Thyroid gland (tissue), 4 donors: ENCODE data around the gene SEMA5A. TPM values are rescaled to one million over a fixed set of nuclear protein-coding genes. Genes with fewer than 3 reads are reported as not detected.

Experiments
- DNase-seq, 2 donors: peaks; one replicate each; pipeline ENCODE4 v3.0.0-alpha.2; 2019
- H3K27ac ChIP-seq, 3 donors: fragments of 200-600 bp; sonication (generic); 1 replicate in 2 of 3; 2 replicates in 1 of 3; pipeline ENCODE4 v1.5.1; 2016 to 2019; ENCODE audit warnings: mild to moderate bottlenecking in 1 of 3, moderate library complexity in 1 of 3
- H3K27me3 ChIP-seq: fragments of 200-600 bp; sonication (generic); one replicate; pipeline ENCODE4 v1.5.1; 2019
- H3K36me3 ChIP-seq, 2 donors: fragments of 200-600 bp; sonication (generic); one replicate each; pipeline ENCODE4 v1.5.1; 2016 to 2019
- H3K4me1 ChIP-seq, 2 donors: fragments of 200-600 bp; sonication (generic); one replicate each; pipeline ENCODE4 v1.5.1; 2017 to 2019
- H3K4me3 ChIP-seq, 3 donors: fragments of 200-600 bp; sonication (generic); replicated peaks in 1 of 3; 1 replicate in 2 of 3; 2 replicates in 1 of 3; pipeline ENCODE4 v1.5.1; 2016; ENCODE audit warnings: mild to moderate bottlenecking in 1 of 3
- H3K9me3 ChIP-seq: fragments of 200-600 bp; sonication (generic); one replicate; pipeline ENCODE4 v1.5.1; 2017
- POLR2A ChIP-seq, 2 donors: fragments of 450-650 bp; IDR thresholded peaks; one replicate each; pipeline ENCODE4 v1.6.1; 2017; ENCODE audit warnings: antibody characterized with exemption in 2 of 2, mild to moderate bottlenecking in 2 of 2, moderate library complexity in 1 of 2
- WGBS, 2 donors: methylation state at CpG; one replicate each; pipeline ENCODE4 v1.1.5; 2017; 5-methylcytosine and 5-hydroxymethylcytosine counted together
- intact Hi-C: fragments of 100-400 bp; cut with DNase I; formaldehyde crosslinking; loops from one replicate; pipeline ENCODE4 v1.15.1; 2023
- total RNA-seq, 4 donors: library from RNA; depleted of rRNA; stranded (reverse); fragments of >200 nt; gene quantifications; one replicate each; pipeline ENCODE4 v1.2.3, GENCODE V29; 2016
- TF ChIP-seq, protein P1 (sequence below), 6 experiments: fragments of 200-600 bp in 3 of 6; fragments of 450-650 bp in 3 of 6; sonication (generic) in 3 of 6; IDR thresholded peaks; one replicate each; pipeline ENCODE4 v1.5.1; 2016 to 2019; ENCODE audit warnings: antibody characterized with exemption in 6 of 6, mild to moderate bottlenecking in 2 of 6, inconsistent platforms in 1 of 6, moderate library complexity in 1 of 6

The SEMA5A gene
- total RNA-seq, 4 donors from 2014 or later = 1.8 to 8.4 (median 3.8) TPM

DNA sequence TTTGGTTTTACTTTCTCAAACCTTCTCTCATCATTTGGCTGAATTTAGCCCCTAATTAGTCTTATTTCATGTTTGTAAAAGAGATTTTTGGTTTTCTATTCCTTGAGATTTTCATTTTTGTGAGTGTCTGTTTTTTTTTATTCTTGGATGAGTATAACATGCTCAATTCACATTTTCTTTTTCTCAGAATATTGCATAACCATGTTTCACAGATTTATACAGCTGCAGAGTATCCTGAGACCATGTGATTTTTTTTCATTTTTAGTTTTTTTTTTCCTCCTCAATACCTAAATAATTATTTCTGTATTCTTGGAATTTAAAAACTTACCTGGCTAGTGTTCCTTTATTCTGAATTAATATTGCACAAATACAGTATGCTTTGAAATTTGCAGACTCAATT lies 361.9 kb downstream of the SEMA5A start:
- Histone ChIP-seq H3K9me3 (no peaks in the 10 kb centered on the region), H3K27me3 (no peaks in the 10 kb centered on the region), H3K4me1 (no peaks in the 10 kb centered on the region), H3K36me3 (no peaks in the 10 kb centered on the region), H3K27ac (no peak overlapping the region), H3K4me3 (no peak overlapping the region)
- intact Hi-C loops = no loop called here
- no peak for TF ChIP-seq POLR2A (IDR thresholded peaks at IDR 0.05)
- TF ChIP-seq, protein P1, sequence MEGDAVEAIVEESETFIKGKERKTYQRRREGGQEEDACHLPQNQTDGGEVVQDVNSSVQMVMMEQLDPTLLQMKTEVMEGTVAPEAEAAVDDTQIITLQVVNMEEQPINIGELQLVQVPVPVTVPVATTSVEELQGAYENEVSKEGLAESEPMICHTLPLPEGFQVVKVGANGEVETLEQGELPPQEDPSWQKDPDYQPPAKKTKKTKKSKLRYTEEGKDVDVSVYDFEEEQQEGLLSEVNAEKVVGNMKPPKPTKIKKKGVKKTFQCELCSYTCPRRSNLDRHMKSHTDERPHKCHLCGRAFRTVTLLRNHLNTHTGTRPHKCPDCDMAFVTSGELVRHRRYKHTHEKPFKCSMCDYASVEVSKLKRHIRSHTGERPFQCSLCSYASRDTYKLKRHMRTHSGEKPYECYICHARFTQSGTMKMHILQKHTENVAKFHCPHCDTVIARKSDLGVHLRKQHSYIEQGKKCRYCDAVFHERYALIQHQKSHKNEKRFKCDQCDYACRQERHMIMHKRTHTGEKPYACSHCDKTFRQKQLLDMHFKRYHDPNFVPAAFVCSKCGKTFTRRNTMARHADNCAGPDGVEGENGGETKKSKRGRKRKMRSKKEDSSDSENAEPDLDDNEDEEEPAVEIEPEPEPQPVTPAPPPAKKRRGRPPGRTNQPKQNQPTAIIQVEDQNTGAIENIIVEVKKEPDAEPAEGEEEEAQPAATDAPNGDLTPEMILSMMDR (IDR thresholded peaks at IDR 0.05) = no peak
- DNase-seq = no peak

- Histone ChIP-seq H3K4me1 (no peaks in the 10 kb centered on the region), H3K27ac (no peak overlapping the region), H3K4me3 (no peak overlapping the region), H3K9me3 (no peaks in the 10 kb centered on the region), H3K27me3 (no peaks in the 10 kb centered on the region), H3K36me3 (no peaks in the 10 kb centered on the region)
- intact Hi-C loops = no loop called here
- no peak for TF ChIP-seq POLR2A (IDR thresholded peaks at IDR 0.05)
- TF ChIP-seq, protein P1 (IDR thresholded peaks at IDR 0.05) = no peak
- WGBS, 2 donors = 89 to 97% methylated on average over 10 to 11 of the region's 11 CpGs
- DNase-seq = no peak
Measured at GRCh38 chr5:9182899-9183695, 362.8 kb downstream of the SEMA5A start.

GRCh38 chr5:9176641-9177040 lies 369.2 kb downstream of the SEMA5A start:
- no peaks in the 10 kb centered on the region for H3K4me1 ChIP-seq
- H3K27me3 ChIP-seq = no peaks in the 10 kb centered on the region
- no peaks in the 10 kb centered on the region for H3K9me3 ChIP-seq
- no peak overlapping the region for H3K27ac ChIP-seq
- H3K4me3 ChIP-seq = no peak overlapping the region
- intact Hi-C loops = no loop called here
- TF ChIP-seq POLR2A (IDR thresholded peaks at IDR 0.05) = no peak
- TF ChIP-seq, protein P1 (IDR thresholded peaks at IDR 0.05) = no peak
- H3K36me3 ChIP-seq = no peaks in the 10 kb centered on the region
- DNase-seq = no peak

DNA sequence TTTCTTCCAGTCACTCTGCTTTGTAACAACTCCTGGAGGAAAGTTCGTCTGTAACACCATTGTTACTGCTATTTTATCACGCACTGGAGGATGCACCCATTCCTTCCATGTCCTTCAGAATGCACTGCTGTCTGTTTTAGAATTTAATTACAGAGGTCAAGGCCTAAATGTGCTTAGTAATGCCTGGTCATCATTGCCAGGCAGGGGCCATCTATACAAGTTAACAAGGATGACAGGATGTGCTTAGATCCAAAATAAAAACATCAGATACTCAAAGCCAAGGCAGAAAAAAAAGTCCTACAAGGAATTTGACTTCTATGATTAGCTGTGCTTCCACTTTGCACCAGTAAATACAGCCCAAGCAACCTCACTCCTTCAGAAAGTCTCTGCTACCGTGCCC lies 371.4 kb downstream of the SEMA5A start:
- Histone ChIP-seq H3K9me3 (no peaks in the 10 kb centered on the region), H3K4me3 (no peak overlapping the region), H3K4me1 (no peaks in the 10 kb centered on the region), H3K27ac (no peak overlapping the region), H3K36me3 (no peaks in the 10 kb centered on the region), H3K27me3 (no peaks in the 10 kb centered on the region)
- WGBS, 2 donors = 79 to 83% methylated on average over 3 of the region's 3 CpGs
- DNase-seq = no peak
- intact Hi-C loops = no loop called here
- TF ChIP-seq, protein P1 (IDR thresholded peaks at IDR 0.05) = no peak
- TF ChIP-seq POLR2A (IDR thresholded peaks at IDR 0.05) = no peak

- intact Hi-C loops = no loop called here
- Histone ChIP-seq H3K9me3 (no peaks in the 10 kb centered on the region), H3K4me3 (no peak overlapping the region), H3K4me1 (no peaks in the 10 kb centered on the region), H3K27ac (no peak overlapping the region), H3K36me3 (no peaks in the 10 kb centered on the region), H3K27me3 (no peaks in the 10 kb centered on the region)
- DNase-seq = no peak
- 51 to 74% methylated on average over 3 of the region's 3 CpGs for WGBS, 2 donors
- no peak for TF ChIP-seq POLR2A (IDR thresholded peaks at IDR 0.05)
- TF ChIP-seq, protein P1 (IDR thresholded peaks at IDR 0.05) = no peak
Measured at GRCh38 chr5:9173281-9174048, 372.4 kb downstream of the SEMA5A start.
